Measurements from ENCODE around the gene MAP2K3.
"Not testable (repeated sequence)": the region's sequence is repeated elsewhere in the genome, so short reads cannot be mapped to it uniquely, and the experiment has no call there.

DNA sequence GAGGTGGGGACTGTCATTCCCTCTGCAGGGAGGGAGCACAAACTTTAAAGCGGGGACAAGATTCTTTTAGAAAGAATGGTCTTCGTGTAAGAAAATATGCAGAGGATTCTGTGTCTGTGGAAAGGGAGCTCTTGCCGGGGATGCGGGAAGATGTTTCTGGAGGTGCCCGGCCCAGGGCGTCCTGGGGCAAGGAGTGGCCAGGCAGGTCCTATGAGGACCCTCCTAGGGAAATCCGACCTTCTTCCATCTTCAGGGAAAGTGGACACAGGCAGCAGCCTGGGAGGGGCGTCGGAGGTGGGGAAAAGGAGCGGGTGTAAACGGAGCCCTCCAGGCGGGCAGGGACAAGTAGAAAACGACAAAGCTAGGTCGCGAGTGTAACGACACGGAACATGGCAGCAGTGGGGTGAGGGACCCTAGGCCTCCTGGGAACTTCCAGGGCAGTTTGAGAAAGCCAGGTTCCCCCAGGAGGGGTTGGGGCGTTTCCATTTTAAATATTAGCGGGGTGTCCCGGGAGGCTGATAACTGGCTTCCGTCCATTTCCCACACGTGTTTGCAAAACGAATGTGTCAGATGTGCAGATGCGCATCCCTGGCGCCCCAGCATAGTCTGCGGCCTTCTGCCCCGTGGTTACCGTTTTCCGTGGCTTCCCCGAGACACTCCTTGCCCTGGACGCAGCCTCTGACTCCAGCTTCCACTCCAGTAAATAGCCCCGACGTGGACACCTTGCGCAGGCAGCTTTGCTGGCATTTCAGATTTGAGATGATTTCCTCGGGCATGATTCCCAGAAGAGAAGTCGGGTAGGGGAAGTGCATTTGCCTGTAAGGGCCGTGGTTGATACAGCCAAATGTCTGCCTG lies 39.0 kb downstream of the MAP2K3 start:
- TF ChIP-seq CTCF (conservative IDR thresholded peaks at IDR 0.05); EZH2 (IDR thresholded peaks at IDR 0.05; ENCODE audit: low read depth): not testable (repeated sequence)

All from PC-9 (cell line).